ENCODE results near the gene ACTR10.

DNA sequence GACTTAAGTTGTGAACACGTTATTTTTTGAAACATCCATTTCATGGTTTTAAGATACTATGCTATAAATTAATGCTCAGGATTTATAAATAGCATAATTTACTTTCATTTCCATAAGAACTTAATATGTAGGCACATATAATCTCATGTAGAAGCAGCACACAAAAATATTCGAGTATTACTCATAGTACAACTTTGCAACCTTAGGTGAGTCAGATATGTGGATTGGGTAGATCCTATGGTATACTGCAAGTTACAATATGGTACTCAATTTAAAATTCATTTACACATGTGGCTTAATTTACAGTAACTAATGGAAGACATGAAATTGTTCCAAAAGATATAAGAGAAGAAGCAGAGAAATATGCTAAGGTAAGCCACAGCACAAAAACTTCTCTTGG lies 70.7 kb downstream of the ACTR10 start:
- TF ChIP-seq, protein P1, sequence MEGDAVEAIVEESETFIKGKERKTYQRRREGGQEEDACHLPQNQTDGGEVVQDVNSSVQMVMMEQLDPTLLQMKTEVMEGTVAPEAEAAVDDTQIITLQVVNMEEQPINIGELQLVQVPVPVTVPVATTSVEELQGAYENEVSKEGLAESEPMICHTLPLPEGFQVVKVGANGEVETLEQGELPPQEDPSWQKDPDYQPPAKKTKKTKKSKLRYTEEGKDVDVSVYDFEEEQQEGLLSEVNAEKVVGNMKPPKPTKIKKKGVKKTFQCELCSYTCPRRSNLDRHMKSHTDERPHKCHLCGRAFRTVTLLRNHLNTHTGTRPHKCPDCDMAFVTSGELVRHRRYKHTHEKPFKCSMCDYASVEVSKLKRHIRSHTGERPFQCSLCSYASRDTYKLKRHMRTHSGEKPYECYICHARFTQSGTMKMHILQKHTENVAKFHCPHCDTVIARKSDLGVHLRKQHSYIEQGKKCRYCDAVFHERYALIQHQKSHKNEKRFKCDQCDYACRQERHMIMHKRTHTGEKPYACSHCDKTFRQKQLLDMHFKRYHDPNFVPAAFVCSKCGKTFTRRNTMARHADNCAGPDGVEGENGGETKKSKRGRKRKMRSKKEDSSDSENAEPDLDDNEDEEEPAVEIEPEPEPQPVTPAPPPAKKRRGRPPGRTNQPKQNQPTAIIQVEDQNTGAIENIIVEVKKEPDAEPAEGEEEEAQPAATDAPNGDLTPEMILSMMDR (conservative IDR thresholded peaks at IDR 0.05 in 1 of 2, IDR thresholded peaks at IDR 0.05 in 1 of 2; ENCODE audit: extremely low read depth in 1 of 2, insufficient read depth in 1 of 2, low read depth in 1 of 2, low read length in 2 of 2), result no peak
- no peak for TF ChIP-seq EZH2 (IDR thresholded peaks at IDR 0.05; ENCODE audit: borderline replicate concordance, low read length)
